HL-60 (cell line): ENCODE results near the gene FCER2.
A peak's percentile ranks its signal among the peaks of the same experiment; 100 is the strongest.

ENCODE experiments used
- DNase-seq, 2 experiments: peaks; one replicate each; pipeline ENCODE4 v3.0.0-alpha.2; 2010 to 2020; ENCODE audit warnings: low read depth in 1 of 2, low spot score in 1 of 2
- H3K27ac ChIP-seq: fragments of 250-450 bp; sonication (Bioruptor Pico); replicated peaks from 2 replicates; pipeline ENCODE4 v1.5.1; 2020; ENCODE audit warnings: mild to moderate bottlenecking, moderate library complexity
- H3K27me3 ChIP-seq: fragments of 250-450 bp; sonication (Bioruptor Pico); 2 replicates; pipeline ENCODE4 v1.5.1; 2021; ENCODE audit warnings: mild to moderate bottlenecking, moderate library complexity; ENCODE audit not compliant: insufficient read depth, poor library complexity, severe bottlenecking
- H3K4me3 ChIP-seq: replicated peaks from 2 replicates; pipeline ENCODE4 v1.5.1; 2011; ENCODE audit warnings: mild to moderate bottlenecking, control low read depth, low read length; ENCODE audit not compliant: insufficient read depth
- GABPA ChIP-seq: IDR thresholded peaks from 2 replicates; pipeline ENCODE4 v1.6.1; 2012; ENCODE audit warnings: low read depth
- POLR2AphosphoS5 ChIP-seq: IDR thresholded peaks from 2 replicates; pipeline ENCODE4 v1.6.1; 2012; ENCODE audit warnings: low read depth
- SPI1 ChIP-seq: IDR thresholded peaks from 2 replicates; pipeline ENCODE4 v1.6.1; 2012; ENCODE audit warnings: low read depth, mild to moderate bottlenecking, borderline replicate concordance
- TF ChIP-seq, protein P1 (sequence below): IDR thresholded peaks from 2 replicates; pipeline ENCODE4 v1.6.1; 2012; ENCODE audit warnings: low read depth; ENCODE audit not compliant: insufficient replicate concordance
- TF ChIP-seq, protein P2 (sequence below): IDR thresholded peaks from one replicate; pipeline ENCODE4 v1.5.1; 2011; ENCODE audit warnings: low read length, control low read depth, inconsistent platforms; ENCODE audit not compliant: insufficient read depth

The FCER2 gene

DNA sequence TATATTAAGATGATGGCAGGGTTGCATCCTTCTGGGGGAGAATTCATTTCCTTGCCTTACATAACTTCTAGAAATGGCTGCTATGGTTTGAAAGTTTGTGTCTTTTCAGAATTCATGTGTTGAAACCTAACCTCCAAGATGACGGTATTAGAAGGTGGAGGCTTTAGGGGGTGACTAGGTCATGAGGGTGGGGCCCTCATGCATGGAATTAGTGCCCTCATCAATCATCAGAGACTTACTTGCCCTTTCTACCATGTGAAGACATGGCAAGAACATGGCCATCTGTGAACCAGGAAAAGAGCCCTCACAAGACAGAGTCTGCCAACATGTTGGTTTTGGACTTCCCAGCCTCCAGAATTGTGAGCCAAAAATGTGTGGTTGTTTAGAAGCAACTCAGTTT lies 14.8 kb upstream of the FCER2 start:
- Histone ChIP-seq H3K27me3 (no peaks in the 10 kb centered on the region), H3K4me3 (no peak overlapping the region), H3K27ac (no peak overlapping the region; the same call in 1 of the 2 replicates)
- no peak for DNase-seq
- TF ChIP-seq, protein P1, sequence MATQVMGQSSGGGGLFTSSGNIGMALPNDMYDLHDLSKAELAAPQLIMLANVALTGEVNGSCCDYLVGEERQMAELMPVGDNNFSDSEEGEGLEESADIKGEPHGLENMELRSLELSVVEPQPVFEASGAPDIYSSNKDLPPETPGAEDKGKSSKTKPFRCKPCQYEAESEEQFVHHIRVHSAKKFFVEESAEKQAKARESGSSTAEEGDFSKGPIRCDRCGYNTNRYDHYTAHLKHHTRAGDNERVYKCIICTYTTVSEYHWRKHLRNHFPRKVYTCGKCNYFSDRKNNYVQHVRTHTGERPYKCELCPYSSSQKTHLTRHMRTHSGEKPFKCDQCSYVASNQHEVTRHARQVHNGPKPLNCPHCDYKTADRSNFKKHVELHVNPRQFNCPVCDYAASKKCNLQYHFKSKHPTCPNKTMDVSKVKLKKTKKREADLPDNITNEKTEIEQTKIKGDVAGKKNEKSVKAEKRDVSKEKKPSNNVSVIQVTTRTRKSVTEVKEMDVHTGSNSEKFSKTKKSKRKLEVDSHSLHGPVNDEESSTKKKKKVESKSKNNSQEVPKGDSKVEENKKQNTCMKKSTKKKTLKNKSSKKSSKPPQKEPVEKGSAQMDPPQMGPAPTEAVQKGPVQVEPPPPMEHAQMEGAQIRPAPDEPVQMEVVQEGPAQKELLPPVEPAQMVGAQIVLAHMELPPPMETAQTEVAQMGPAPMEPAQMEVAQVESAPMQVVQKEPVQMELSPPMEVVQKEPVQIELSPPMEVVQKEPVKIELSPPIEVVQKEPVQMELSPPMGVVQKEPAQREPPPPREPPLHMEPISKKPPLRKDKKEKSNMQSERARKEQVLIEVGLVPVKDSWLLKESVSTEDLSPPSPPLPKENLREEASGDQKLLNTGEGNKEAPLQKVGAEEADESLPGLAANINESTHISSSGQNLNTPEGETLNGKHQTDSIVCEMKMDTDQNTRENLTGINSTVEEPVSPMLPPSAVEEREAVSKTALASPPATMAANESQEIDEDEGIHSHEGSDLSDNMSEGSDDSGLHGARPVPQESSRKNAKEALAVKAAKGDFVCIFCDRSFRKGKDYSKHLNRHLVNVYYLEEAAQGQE = no peak
- TF ChIP-seq POLR2AphosphoS5 (no peak), SPI1 (no peak), GABPA (no peak)
- TF ChIP-seq, protein P2, sequence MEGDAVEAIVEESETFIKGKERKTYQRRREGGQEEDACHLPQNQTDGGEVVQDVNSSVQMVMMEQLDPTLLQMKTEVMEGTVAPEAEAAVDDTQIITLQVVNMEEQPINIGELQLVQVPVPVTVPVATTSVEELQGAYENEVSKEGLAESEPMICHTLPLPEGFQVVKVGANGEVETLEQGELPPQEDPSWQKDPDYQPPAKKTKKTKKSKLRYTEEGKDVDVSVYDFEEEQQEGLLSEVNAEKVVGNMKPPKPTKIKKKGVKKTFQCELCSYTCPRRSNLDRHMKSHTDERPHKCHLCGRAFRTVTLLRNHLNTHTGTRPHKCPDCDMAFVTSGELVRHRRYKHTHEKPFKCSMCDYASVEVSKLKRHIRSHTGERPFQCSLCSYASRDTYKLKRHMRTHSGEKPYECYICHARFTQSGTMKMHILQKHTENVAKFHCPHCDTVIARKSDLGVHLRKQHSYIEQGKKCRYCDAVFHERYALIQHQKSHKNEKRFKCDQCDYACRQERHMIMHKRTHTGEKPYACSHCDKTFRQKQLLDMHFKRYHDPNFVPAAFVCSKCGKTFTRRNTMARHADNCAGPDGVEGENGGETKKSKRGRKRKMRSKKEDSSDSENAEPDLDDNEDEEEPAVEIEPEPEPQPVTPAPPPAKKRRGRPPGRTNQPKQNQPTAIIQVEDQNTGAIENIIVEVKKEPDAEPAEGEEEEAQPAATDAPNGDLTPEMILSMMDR = no peak

DNA sequence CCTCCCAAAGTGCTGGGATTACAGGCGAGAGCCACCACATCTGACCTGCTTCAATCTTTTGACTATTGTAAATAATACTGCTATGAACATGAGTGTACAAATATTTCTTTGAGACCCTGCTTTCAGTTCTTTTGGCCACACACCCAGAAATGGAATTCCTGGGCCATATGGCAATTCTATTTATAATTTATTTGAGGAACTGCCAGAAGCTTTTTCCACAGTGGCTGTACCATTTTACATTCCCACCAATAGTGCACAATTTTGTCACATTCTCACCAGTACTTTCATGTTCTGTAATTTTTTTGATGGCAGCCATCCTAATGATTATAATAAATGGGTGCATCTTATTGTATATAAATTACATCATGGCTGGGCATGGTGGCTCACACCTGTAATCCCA lies 13.7 kb upstream of the FCER2 start:
- Histone ChIP-seq H3K27me3 (no peaks in the 10 kb centered on the region), H3K4me3 (no peak overlapping the region), H3K27ac (peak overlapping the region; percentile 85)
- TF ChIP-seq SPI1 (no peak), GABPA (no peak), POLR2AphosphoS5 (no peak)
- TF ChIP-seq, protein P2 = no peak
- TF ChIP-seq, protein P1 = no peak
- no peak for DNase-seq

DNA sequence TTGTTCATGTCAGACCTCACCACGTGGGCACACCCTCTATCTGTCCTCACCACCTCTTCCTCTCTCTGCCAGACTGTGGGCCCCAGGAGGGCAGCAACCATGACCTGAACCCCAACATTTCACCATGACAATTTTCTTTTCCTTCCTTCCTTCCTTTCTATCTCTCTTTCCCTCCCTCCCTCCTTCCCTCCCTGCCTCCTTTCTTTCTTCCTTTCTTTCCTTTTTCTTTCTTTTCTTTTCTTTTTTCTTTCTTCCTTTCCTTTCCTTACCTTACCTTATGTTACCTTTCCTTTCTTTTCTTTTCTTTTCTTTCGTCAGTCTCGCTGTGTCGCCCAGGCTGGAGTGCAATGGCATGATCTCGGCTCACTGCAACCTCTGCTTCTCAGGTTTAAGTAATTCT lies 8.7 kb upstream of the FCER2 start:
- Histone ChIP-seq H3K27ac (peak overlapping the region; percentile 11; the same call in 1 of the 2 replicates), H3K27me3 (no peaks in the 10 kb centered on the region), H3K4me3 (no peak overlapping the region)
- peak in 1 of 2 experiments; percentile 28 for DNase-seq
- TF ChIP-seq, protein P2 = no peak
- TF ChIP-seq POLR2AphosphoS5 = no peak
- no peak for TF ChIP-seq GABPA
- TF ChIP-seq SPI1 = no peak
- TF ChIP-seq, protein P1 = no peak
